ENCODE measurements around the gene TACC3.

DNA sequence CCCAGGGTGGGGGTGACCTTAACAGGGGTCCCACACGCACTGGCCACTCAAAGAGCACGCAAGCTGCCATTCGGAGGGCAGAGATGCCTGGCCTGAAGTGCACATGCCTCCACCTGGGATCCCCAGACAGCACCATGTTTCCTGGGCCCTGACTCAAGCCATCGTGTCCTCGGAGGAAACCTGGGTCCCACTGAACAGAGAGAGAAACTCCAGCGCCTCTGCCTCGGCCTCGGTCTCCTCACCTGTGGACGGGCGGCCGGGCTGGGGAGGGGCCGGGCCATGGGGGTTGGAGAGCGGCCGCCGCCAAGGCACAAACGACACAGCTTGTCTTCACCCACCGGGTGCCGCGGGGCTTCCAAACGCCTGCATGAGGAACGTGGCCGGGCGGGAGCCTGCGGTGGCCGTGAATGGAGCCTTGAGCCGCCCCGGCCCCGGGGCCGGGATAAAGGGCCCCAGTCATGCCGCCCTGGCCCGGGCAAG is 41.8 kb downstream of the TACC3 start:
- TF ChIP-seq, protein P1, sequence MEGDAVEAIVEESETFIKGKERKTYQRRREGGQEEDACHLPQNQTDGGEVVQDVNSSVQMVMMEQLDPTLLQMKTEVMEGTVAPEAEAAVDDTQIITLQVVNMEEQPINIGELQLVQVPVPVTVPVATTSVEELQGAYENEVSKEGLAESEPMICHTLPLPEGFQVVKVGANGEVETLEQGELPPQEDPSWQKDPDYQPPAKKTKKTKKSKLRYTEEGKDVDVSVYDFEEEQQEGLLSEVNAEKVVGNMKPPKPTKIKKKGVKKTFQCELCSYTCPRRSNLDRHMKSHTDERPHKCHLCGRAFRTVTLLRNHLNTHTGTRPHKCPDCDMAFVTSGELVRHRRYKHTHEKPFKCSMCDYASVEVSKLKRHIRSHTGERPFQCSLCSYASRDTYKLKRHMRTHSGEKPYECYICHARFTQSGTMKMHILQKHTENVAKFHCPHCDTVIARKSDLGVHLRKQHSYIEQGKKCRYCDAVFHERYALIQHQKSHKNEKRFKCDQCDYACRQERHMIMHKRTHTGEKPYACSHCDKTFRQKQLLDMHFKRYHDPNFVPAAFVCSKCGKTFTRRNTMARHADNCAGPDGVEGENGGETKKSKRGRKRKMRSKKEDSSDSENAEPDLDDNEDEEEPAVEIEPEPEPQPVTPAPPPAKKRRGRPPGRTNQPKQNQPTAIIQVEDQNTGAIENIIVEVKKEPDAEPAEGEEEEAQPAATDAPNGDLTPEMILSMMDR (IDR thresholded peaks at IDR 0.05) = no peak
- TF ChIP-seq POLR2A (IDR thresholded peaks at IDR 0.05) (no peak), POLR2AphosphoS5 (IDR thresholded peaks at IDR 0.05) (no peak)
